B cell (primary cell): ENCODE measurements around the gene CCBE1. TPM values are rescaled to one million over a fixed set of nuclear protein-coding genes. Genes with fewer than 3 reads are reported as not detected.

ENCODE experiments used
- ATAC-seq: fragments of 200-7000 bp; cut with Tn5 transposase; one replicate; pipeline ENCODE4 v1.10.0; 2021; ENCODE audit warnings: low read depth, mild to moderate bottlenecking, moderate number of reproducible peaks, moderate library complexity
- CTCF ChIA-PET: fragments of 350-600 bp; sonication (Branson Sonifier 250); formaldehyde crosslinking; loops from one replicate; lab custom pipeline; 2021; ENCODE audit warnings: antibody characterized with exemption, inconsistent platforms; lab: Charles Lee
- POLR2A ChIA-PET: fragments of 350-600 bp; sonication (Branson Sonifier 250); formaldehyde crosslinking; loops from one replicate; lab custom pipeline; 2021; ENCODE audit warnings: antibody characterized with exemption; lab: Charles Lee
- DNase-seq: peaks from one replicate; pipeline ENCODE4 v3.0.0; 2013
- H2AFZ ChIP-seq: 2 replicates; pipeline ENCODE4 v1.6.1; 2012; ENCODE audit warnings: mild to moderate bottlenecking, low read depth, low read length; ENCODE audit not compliant: insufficient read depth, poor library complexity, severe bottlenecking
- H3K27ac ChIP-seq, 2 donors: 1 replicate in 1 of 2; 2 replicates in 1 of 2; pipeline ENCODE4 v1.5.1; 2012 to 2013; ENCODE audit warnings: low read length in 2 of 2, mild to moderate bottlenecking in 2 of 2, moderate library complexity in 1 of 2
- H3K27me3 ChIP-seq, 4 experiments: fragments of 200-600 bp in 1 of 4; sonication (generic) in 1 of 4; replicated peaks in 1 of 4; 1 replicate in 2 of 4; 2 replicates in 2 of 4; pipeline versions ENCODE4 v1.6.1 to v1.7.0; 2013 to 2016; ENCODE audit warnings: low read length in 3 of 4, mild to moderate bottlenecking in 2 of 4, mixed read lengths in 1 of 4, moderate library complexity in 1 of 4; ENCODE audit not compliant: insufficient read depth in 4 of 4, control insufficient read depth in 3 of 4; ENCODE audit errors: control extremely low read depth in 1 of 4
- H3K36me3 ChIP-seq, 2 experiments: replicated peaks in 1 of 2; 1 replicate in 1 of 2; 2 replicates in 1 of 2; pipeline versions ENCODE4 v1.6.1 to v1.7.1; 2013; ENCODE audit warnings: low read length in 1 of 2; ENCODE audit not compliant: insufficient read depth in 2 of 2, control insufficient read depth in 1 of 2; ENCODE audit errors: control extremely low read depth in 1 of 2, extremely low read depth in 1 of 2
- H3K4me1 ChIP-seq, 2 donors: fragments of 200-600 bp in 1 of 2; sonication (generic) in 1 of 2; 1 replicate in 1 of 2; 2 replicates in 1 of 2; pipeline versions ENCODE4 v1.5.1 to v1.6.1; 2013 to 2017; ENCODE audit warnings: low read length in 2 of 2; ENCODE audit not compliant: control insufficient read depth in 2 of 2, insufficient read depth in 2 of 2
- H3K4me2 ChIP-seq: replicated peaks from 2 replicates; pipeline ENCODE3; 2012; ENCODE audit warnings: mild to moderate bottlenecking, low read depth, low read length; ENCODE audit not compliant: poor library complexity, severe bottlenecking
- H3K4me3 ChIP-seq, 5 experiments: fragments of 200-600 bp in 1 of 5; sonication (generic) in 1 of 5; 1 replicate in 3 of 5; 2 replicates in 2 of 5; pipeline versions ENCODE4 v1.5.1 to v1.7.0; 2011 to 2016; ENCODE audit warnings: low read length in 4 of 5, mild to moderate bottlenecking in 4 of 5, low read depth in 2 of 5, control low read depth in 1 of 5, moderate library complexity in 1 of 5; ENCODE audit not compliant: insufficient read depth in 1 of 5; ENCODE audit errors: control extremely low read depth in 1 of 5, extremely low read depth in 1 of 5
- H3K79me2 ChIP-seq: fragments of 200-600 bp; sonication (generic); one replicate; pipeline ENCODE4 v1.6.0; 2016; ENCODE audit warnings: low read length; ENCODE audit not compliant: control insufficient read depth, insufficient read depth
- H3K9ac ChIP-seq: fragments of 200-600 bp; sonication (generic); 2 replicates; pipeline ENCODE4 v1.6.1; 2017; ENCODE audit warnings: mild to moderate bottlenecking, low read length, moderate library complexity
- H3K9me3 ChIP-seq, 3 donors: one replicate each; pipeline versions ENCODE4 v1.6.1 to v1.7.1; 2013; ENCODE audit warnings: low read length in 2 of 3; ENCODE audit not compliant: control insufficient read depth in 2 of 3, insufficient read depth in 1 of 3; ENCODE audit errors: control extremely low read depth in 1 of 3
- H4K20me1 ChIP-seq: 2 replicates; pipeline ENCODE4 v1.6.0; 2012; ENCODE audit warnings: mild to moderate bottlenecking, low read length; ENCODE audit not compliant: insufficient read depth, control insufficient read depth, poor library complexity, severe bottlenecking
- H3K27ac Mint-ChIP-seq: one replicate; pipeline ENCODE4 v1.8.0; 2021; ENCODE audit warnings: mixed read lengths
- H3K27me3 Mint-ChIP-seq: one replicate; pipeline ENCODE4 v1.8.0; 2021; ENCODE audit warnings: mixed read lengths
- H3K4me1 Mint-ChIP-seq: one replicate; pipeline ENCODE4 v1.8.0; 2021; ENCODE audit warnings: mixed read lengths
- H3K4me3 Mint-ChIP-seq: one replicate; pipeline ENCODE4 v1.8.0; 2021; ENCODE audit warnings: mixed read lengths
- H3K9me3 Mint-ChIP-seq: one replicate; pipeline ENCODE4 v1.8.0; 2022; ENCODE audit warnings: mixed read lengths; ENCODE audit not compliant: insufficient read depth
- EZH2 ChIP-seq: IDR thresholded peaks from 2 replicates; pipeline ENCODE4 v1.6.1; 2012; ENCODE audit warnings: borderline replicate concordance, low read depth, mild to moderate bottlenecking, moderate library complexity, low read length; ENCODE audit not compliant: insufficient read depth, poor library complexity, severe bottlenecking
- WGBS: methylation state at CpG from one replicate; pipeline ENCODE4 v1.1.5; 2013; ENCODE audit warnings: missing lambda C conversion rate; ENCODE audit not compliant: insufficient coverage; 5-methylcytosine and 5-hydroxymethylcytosine counted together
- intact Hi-C: fragments of 100-400 bp; cut with micrococcal nuclease; formaldehyde crosslinking; loops from one replicate; pipeline ENCODE4 v1.10.0; 2022
- polyA plus RNA-seq: library from polyadenylated mRNA; depleted of rRNA; stranded (reverse); fragments of >200 nt; gene quantifications from 2 replicates; pipeline ENCODE4 v1.2.3, GENCODE V29; 2012
- total RNA-seq, 2 donors: library from RNA; stranded (reverse); fragments of 120-200 nt in 1 of 2; gene quantifications; 1 replicate in 1 of 2; 2 replicates in 1 of 2; pipeline versions ENCODE4 v1.2.3 to v1.2.4, GENCODE V29; 2013 to 2022
- TF ChIP-seq, protein P1 (sequence below): fragments of 200-600 bp; IDR thresholded peaks from one replicate; pipeline ENCODE4 v1.8.0; 2022; ENCODE audit warnings: antibody characterized with exemption, mild to moderate bottlenecking

Gene CCBE1
- total and polyA plus RNA-seq, 2 donors (not counting 1 experiment from before 2014, with no cell fraction given), result not detected

DNA sequence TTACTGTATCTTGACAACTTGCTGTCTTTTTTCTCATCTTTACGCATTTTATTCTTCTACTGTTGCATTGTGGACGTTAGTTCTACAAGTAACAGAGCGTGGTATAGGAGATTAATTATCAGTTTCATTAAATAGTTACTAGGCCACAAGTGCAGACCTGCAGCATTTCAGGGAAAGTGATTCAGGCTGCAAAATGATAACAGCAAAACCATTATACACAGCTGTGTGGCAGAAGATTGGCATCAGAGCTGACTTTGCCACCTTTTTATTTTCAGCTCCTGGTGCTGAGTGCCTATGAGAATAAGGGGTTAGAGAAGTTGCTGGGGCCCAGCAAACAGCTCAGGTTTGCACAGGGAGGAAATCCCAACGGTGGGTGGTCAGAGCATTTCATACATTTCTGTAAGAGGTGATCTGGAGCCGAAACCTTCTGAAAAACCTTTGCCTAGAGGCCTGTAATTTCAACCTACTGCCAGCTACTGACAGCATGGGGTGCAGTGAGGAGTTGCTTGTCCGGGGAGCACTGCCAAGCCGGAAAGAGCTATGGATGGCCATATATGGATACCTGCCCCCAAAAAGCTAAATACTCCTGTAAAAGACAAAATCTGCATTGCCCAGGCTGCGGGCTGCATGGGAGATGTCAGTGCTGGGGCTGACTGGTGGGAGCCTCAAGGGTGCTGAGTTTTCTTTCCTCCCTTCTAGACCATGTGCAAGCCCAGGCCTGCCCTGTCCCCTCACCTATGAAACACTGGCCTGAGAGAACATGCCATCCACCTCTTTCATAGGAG lies 2.7 kb upstream of the CCBE1 start:
- peaks cover 12% of the 10 kb centered on the region for H3K4me1 Mint-ChIP-seq
- TF ChIP-seq, protein P1, sequence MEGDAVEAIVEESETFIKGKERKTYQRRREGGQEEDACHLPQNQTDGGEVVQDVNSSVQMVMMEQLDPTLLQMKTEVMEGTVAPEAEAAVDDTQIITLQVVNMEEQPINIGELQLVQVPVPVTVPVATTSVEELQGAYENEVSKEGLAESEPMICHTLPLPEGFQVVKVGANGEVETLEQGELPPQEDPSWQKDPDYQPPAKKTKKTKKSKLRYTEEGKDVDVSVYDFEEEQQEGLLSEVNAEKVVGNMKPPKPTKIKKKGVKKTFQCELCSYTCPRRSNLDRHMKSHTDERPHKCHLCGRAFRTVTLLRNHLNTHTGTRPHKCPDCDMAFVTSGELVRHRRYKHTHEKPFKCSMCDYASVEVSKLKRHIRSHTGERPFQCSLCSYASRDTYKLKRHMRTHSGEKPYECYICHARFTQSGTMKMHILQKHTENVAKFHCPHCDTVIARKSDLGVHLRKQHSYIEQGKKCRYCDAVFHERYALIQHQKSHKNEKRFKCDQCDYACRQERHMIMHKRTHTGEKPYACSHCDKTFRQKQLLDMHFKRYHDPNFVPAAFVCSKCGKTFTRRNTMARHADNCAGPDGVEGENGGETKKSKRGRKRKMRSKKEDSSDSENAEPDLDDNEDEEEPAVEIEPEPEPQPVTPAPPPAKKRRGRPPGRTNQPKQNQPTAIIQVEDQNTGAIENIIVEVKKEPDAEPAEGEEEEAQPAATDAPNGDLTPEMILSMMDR, result no peak
- no peak for TF ChIP-seq EZH2
- H3K27me3 Mint-ChIP-seq, result peaks cover 42% of the 10 kb centered on the region
- intact Hi-C loops, result no loop called here
- Histone ChIP-seq H3K27ac (no peak overlapping the region), H2AFZ (no peak overlapping the region), H3K4me3 (no peak overlapping the region), H3K79me2 (no peaks in the 10 kb centered on the region), H3K9ac (no peak overlapping the region), H3K4me2 (no peak overlapping the region), H3K9me3 (peaks cover 0 to 6% (median 0%) of the 10 kb centered on the region in 3 donors), H3K27me3 (peaks cover 0 to 34% (median 17%) of the 10 kb centered on the region in 4 experiments), H3K4me1 (peaks cover 8 to 14% of the 10 kb centered on the region in 2 donors), H4K20me1 (no peaks in the 10 kb centered on the region), H3K36me3 (no peaks in the 10 kb centered on the region)
- H3K4me3 Mint-ChIP-seq, result no peak overlapping the region
- CTCF ChIA-PET, result no interaction called here
- no peak for DNase-seq
- H3K27ac Mint-ChIP-seq, result no peak overlapping the region
- 87% methylated on average over 3 of the region's 8 CpGs for WGBS
- POLR2A ChIA-PET, result no interaction called here
- H3K9me3 Mint-ChIP-seq, result no peaks in the 10 kb centered on the region
- ATAC-seq, result no peak

DNA sequence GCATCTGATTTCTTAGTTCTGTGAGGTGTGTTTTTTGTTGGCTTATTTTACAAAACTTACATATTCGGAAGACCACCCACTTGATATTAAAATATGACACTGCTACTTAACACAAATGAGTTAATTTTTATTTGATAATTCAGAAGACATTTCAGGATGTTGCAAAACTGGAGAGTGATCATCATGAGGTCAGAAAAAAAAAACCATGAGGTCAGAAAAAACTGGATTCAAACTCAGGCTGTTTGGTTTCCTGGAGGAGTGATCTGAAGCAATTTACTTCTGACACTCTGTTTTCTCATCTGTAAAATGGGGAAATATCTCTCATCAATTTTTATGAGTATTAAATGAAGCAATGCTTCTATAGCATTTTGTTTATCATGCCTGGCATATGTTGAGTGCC lies 1.8 kb upstream of the CCBE1 start:
- no CpG with 5 or more reads among the region's 1 CpG for WGBS
- CTCF ChIA-PET, result no interaction called here
- H3K9me3 Mint-ChIP-seq, result no peaks in the 10 kb centered on the region
- intact Hi-C loops, result no loop called here
- H3K27me3 Mint-ChIP-seq, result peaks cover 51% of the 10 kb centered on the region
- no peak overlapping the region for H3K27ac ChIP-seq
- ATAC-seq (no peak), DNase-seq (no peak)
- peaks cover 0 to 6% (median 0%) of the 10 kb centered on the region in 3 donors for H3K9me3 ChIP-seq
- POLR2A ChIA-PET, result no interaction called here
- peaks cover 12% of the 10 kb centered on the region for H3K4me1 Mint-ChIP-seq
- H3K4me3 Mint-ChIP-seq, result no peak overlapping the region
- H3K27me3 ChIP-seq, result peaks cover 0 to 36% (median 19%) of the 10 kb centered on the region in 4 experiments
- H3K4me1 ChIP-seq, result peaks cover 8 to 14% of the 10 kb centered on the region in 2 donors
- H3K36me3 ChIP-seq, result no peaks in the 10 kb centered on the region
- no peak overlapping the region for H3K9ac ChIP-seq
- no peaks in the 10 kb centered on the region for H4K20me1 ChIP-seq
- TF ChIP-seq, protein P1, result no peak
- TF ChIP-seq EZH2, result no peak
- no peak overlapping the region for H3K4me3 ChIP-seq
- no peak overlapping the region for H3K4me2 ChIP-seq
- no peak overlapping the region for H2AFZ ChIP-seq
- H3K79me2 ChIP-seq, result no peaks in the 10 kb centered on the region
- no peak overlapping the region for H3K27ac Mint-ChIP-seq
